Ectodermal cell (in vitro differentiated cells): ENCODE results near the gene PARP11.

Experiments
- H3K27ac ChIP-seq: 2 replicates; pipeline ENCODE4 v1.7.0; 2013; ENCODE audit warnings: mild to moderate bottlenecking, low read depth, low read length; ENCODE audit not compliant: insufficient read depth, poor library complexity, severe bottlenecking
- H3K27me3 ChIP-seq: 2 replicates; pipeline ENCODE4 v1.7.0; 2013; ENCODE audit warnings: mild to moderate bottlenecking, low read length; ENCODE audit not compliant: insufficient read depth, control insufficient read depth, poor library complexity, severe bottlenecking
- H3K36me3 ChIP-seq: one replicate; pipeline ENCODE4 v1.7.0; 2013; ENCODE audit warnings: low read length; ENCODE audit not compliant: control insufficient read depth, insufficient read depth
- H3K4me1 ChIP-seq: one replicate; pipeline ENCODE4 v1.7.0; 2013; ENCODE audit warnings: low read length; ENCODE audit not compliant: control insufficient read depth, insufficient read depth
- H3K4me3 ChIP-seq: 2 replicates; pipeline ENCODE4 v1.7.0; 2013; ENCODE audit warnings: low read depth, low read length, control low read depth; ENCODE audit not compliant: insufficient read depth
- H3K9me3 ChIP-seq: 2 replicates; pipeline ENCODE4 v1.7.0; 2013; ENCODE audit warnings: mild to moderate bottlenecking, low read length, moderate library complexity; ENCODE audit not compliant: control insufficient read depth
- WGBS, 2 experiments: methylation state at CpG; one replicate each; pipeline ENCODE4 v1.1.7; 2013; ENCODE audit warnings: missing lambda C conversion rate in 2 of 2; 5-methylcytosine and 5-hydroxymethylcytosine counted together

Gene PARP11

GRCh38 chr12:3832738-3833137 lies 40.5 kb downstream of the PARP11 start:
- 95 to 97% methylated on average over 3 of the region's 3 CpGs for WGBS, 2 experiments

GRCh38 chr12:3828888-3829287 lies 44.3 kb downstream of the PARP11 start:
- no peaks in the 10 kb centered on the region for H3K36me3 ChIP-seq

More at GRCh38 chr12:3832738-3833137, 40.5 kb downstream of the PARP11 start:
- H3K36me3 ChIP-seq, result no peaks in the 10 kb centered on the region
- H3K27me3 ChIP-seq, result no peaks in the 10 kb centered on the region
- H3K4me1 ChIP-seq, result no peaks in the 10 kb centered on the region
- H3K27ac ChIP-seq, result no peak overlapping the region
- H3K9me3 ChIP-seq, result no peaks in the 10 kb centered on the region
- no peak overlapping the region for H3K4me3 ChIP-seq

GRCh38 chr12:3827301-3828000 lies 45.7 kb downstream of the PARP11 start:
- H3K27me3 ChIP-seq, result no peaks in the 10 kb centered on the region
- no peaks in the 10 kb centered on the region for H3K36me3 ChIP-seq
- WGBS, 2 experiments, result 91 to 98% methylated on average over 3 of the region's 3 CpGs
- H3K27ac ChIP-seq, result no peak overlapping the region
- H3K4me3 ChIP-seq, result no peak overlapping the region
- no peaks in the 10 kb centered on the region for H3K9me3 ChIP-seq
- no peaks in the 10 kb centered on the region for H3K4me1 ChIP-seq

More at GRCh38 chr12:3828888-3829287, 44.3 kb downstream of the PARP11 start:
- Histone ChIP-seq H3K4me3 (no peak overlapping the region), H3K4me1 (no peaks in the 10 kb centered on the region), H3K9me3 (no peaks in the 10 kb centered on the region), H3K27ac (no peak overlapping the region), H3K27me3 (no peaks in the 10 kb centered on the region)
- WGBS, 2 experiments, result 94 to 100% methylated on average over 2 to 3 of the region's 3 CpGs

GRCh38 chr12:3821441-3821840 lies 51.8 kb downstream of the PARP11 start:
- no peaks in the 10 kb centered on the region for H3K4me1 ChIP-seq
- 25 to 40% methylated on average over 1 of the region's 1 CpG for WGBS, 2 experiments
- no peaks in the 10 kb centered on the region for H3K36me3 ChIP-seq
- H3K27me3 ChIP-seq, result no peaks in the 10 kb centered on the region
- H3K9me3 ChIP-seq, result no peaks in the 10 kb centered on the region
- no peak overlapping the region for H3K27ac ChIP-seq
- no peak overlapping the region for H3K4me3 ChIP-seq

GRCh38 chr12:3820122-3820521 lies 53.1 kb downstream of the PARP11 start:
- Histone ChIP-seq H3K27ac (no peak overlapping the region), H3K4me1 (no peaks in the 10 kb centered on the region), H3K4me3 (no peak overlapping the region), H3K36me3 (no peaks in the 10 kb centered on the region), H3K27me3 (no peaks in the 10 kb centered on the region), H3K9me3 (no peaks in the 10 kb centered on the region)
- 89 to 97% methylated on average over 2 to 3 of the region's 3 CpGs for WGBS, 2 experiments

- 93 to 97% methylated on average over 2 of the region's 2 CpGs for WGBS, 2 experiments
- H3K4me1 ChIP-seq, result no peaks in the 10 kb centered on the region
- no peak overlapping the region for H3K4me3 ChIP-seq
- H3K27ac ChIP-seq, result no peak overlapping the region
- H3K27me3 ChIP-seq, result no peaks in the 10 kb centered on the region
- H3K36me3 ChIP-seq, result no peaks in the 10 kb centered on the region
- H3K9me3 ChIP-seq, result no peaks in the 10 kb centered on the region
Measured at GRCh38 chr12:3816266-3816665, 56.9 kb downstream of the PARP11 start.

GRCh38 chr12:3815094-3815766 lies 58.0 kb downstream of the PARP11 start:
- Histone ChIP-seq H3K4me3 (no peak overlapping the region), H3K36me3 (no peaks in the 10 kb centered on the region), H3K4me1 (no peaks in the 10 kb centered on the region), H3K27ac (no peak overlapping the region), H3K27me3 (no peaks in the 10 kb centered on the region), H3K9me3 (no peaks in the 10 kb centered on the region)
- WGBS, 2 experiments, result 92 to 96% methylated on average over 4 of the region's 4 CpGs

GRCh38 chr12:3810540-3810939 lies 62.7 kb downstream of the PARP11 start:
- Histone ChIP-seq H3K27me3 (no peaks in the 10 kb centered on the region), H3K36me3 (no peaks in the 10 kb centered on the region), H3K4me1 (no peaks in the 10 kb centered on the region), H3K9me3 (no peaks in the 10 kb centered on the region), H3K4me3 (no peak overlapping the region), H3K27ac (no peak overlapping the region)

GRCh38 chr12:3810016-3810370 lies 63.2 kb downstream of the PARP11 start:
- Histone ChIP-seq H3K27ac (no peak overlapping the region), H3K36me3 (no peaks in the 10 kb centered on the region), H3K4me3 (no peak overlapping the region), H3K4me1 (no peaks in the 10 kb centered on the region), H3K9me3 (no peaks in the 10 kb centered on the region), H3K27me3 (no peaks in the 10 kb centered on the region)
- 93 to 95% methylated on average over 4 to 5 of the region's 5 CpGs for WGBS, 2 experiments

- Histone ChIP-seq H3K9me3 (no peaks in the 10 kb centered on the region), H3K4me1 (no peaks in the 10 kb centered on the region), H3K4me3 (no peak overlapping the region), H3K27me3 (no peaks in the 10 kb centered on the region), H3K36me3 (no peaks in the 10 kb centered on the region), H3K27ac (no peak overlapping the region)
- 95 to 97% methylated on average over 6 of the region's 6 CpGs for WGBS, 2 experiments
Measured at GRCh38 chr12:3809357-3810015, 63.7 kb downstream of the PARP11 start.
